Dendritic cell treated with granulocyte-macrophage colony-stimulating factor and Interleukin-4, amounts not matched to agents 40 ng/mL and 50 ng/mL, for 4 days (primary cell): ENCODE results near the gene FAM184B.
"Not testable (repeated sequence)": the region's sequence is repeated elsewhere in the genome, so short reads cannot be mapped to it uniquely, and the experiment has no call there.

ENCODE experiments used
- H3K27ac Mint-ChIP-seq: one replicate; pipeline ENCODE4 v1.8.0; 2022; ENCODE audit warnings: mild to moderate bottlenecking, mixed read lengths
- H3K27me3 Mint-ChIP-seq: one replicate; pipeline ENCODE4 v1.8.0; 2022; ENCODE audit warnings: mild to moderate bottlenecking, mixed read lengths
- H3K36me3 Mint-ChIP-seq: one replicate; pipeline ENCODE4 v1.8.0; 2022; ENCODE audit warnings: low read depth, mixed read lengths
- H3K4me1 Mint-ChIP-seq: one replicate; pipeline ENCODE4 v1.8.0; 2022; ENCODE audit warnings: low read depth, mixed read lengths
- H3K4me3 Mint-ChIP-seq: one replicate; pipeline ENCODE4 v1.8.0; 2022; ENCODE audit warnings: mild to moderate bottlenecking, moderate library complexity, mixed read lengths
- H3K9me3 Mint-ChIP-seq: one replicate; pipeline ENCODE4 v1.8.0; 2022; ENCODE audit warnings: mixed read lengths
- intact Hi-C: fragments of 100-400 bp; cut with micrococcal nuclease; formaldehyde crosslinking; loops from one replicate; pipeline ENCODE4 v1.15.0; 2022

Gene FAM184B

GRCh38 chr4:17701882-17702281 is 79.5 kb downstream of the FAM184B start:
- Mint-ChIP-seq H3K36me3 (no peaks in the 10 kb centered on the region), H3K9me3 (peaks cover 16% of the 10 kb centered on the region)

GRCh38 chr4:17701138-17701839 is 80.1 kb downstream of the FAM184B start:
- Mint-ChIP-seq H3K4me1 (no peaks in the 10 kb centered on the region), H3K4me3 (no peak overlapping the region), H3K36me3 (no peaks in the 10 kb centered on the region), H3K27ac (no peak overlapping the region), H3K27me3 (no peaks in the 10 kb centered on the region), H3K9me3 (peaks cover 16% of the 10 kb centered on the region)
- intact Hi-C loops, result no loop called here

More at GRCh38 chr4:17701882-17702281, 79.5 kb downstream of the FAM184B start:
- intact Hi-C loops, result no loop called here
- Mint-ChIP-seq H3K27me3 (no peaks in the 10 kb centered on the region), H3K4me3 (no peak overlapping the region), H3K27ac (no peak overlapping the region), H3K4me1 (no peaks in the 10 kb centered on the region)

- no peak overlapping the region for H3K4me3 Mint-ChIP-seq
- peaks cover 16% of the 10 kb centered on the region for H3K9me3 Mint-ChIP-seq
- H3K36me3 Mint-ChIP-seq, result no peaks in the 10 kb centered on the region
- no peak overlapping the region for H3K27ac Mint-ChIP-seq
- intact Hi-C loops, result no loop called here
- no peaks in the 10 kb centered on the region for H3K4me1 Mint-ChIP-seq
- no peaks in the 10 kb centered on the region for H3K27me3 Mint-ChIP-seq
These were observed 82.0 kb downstream of the FAM184B start for GRCh38 chr4:17699380-17699779.

GRCh38 chr4:17698116-17698515 is 83.3 kb downstream of the FAM184B start:
- Mint-ChIP-seq H3K36me3 (no peaks in the 10 kb centered on the region), H3K9me3 (peaks cover 16% of the 10 kb centered on the region), H3K4me1 (no peaks in the 10 kb centered on the region), H3K27ac (no peak overlapping the region), H3K27me3 (no peaks in the 10 kb centered on the region), H3K4me3 (no peak overlapping the region)
- intact Hi-C loops, result no loop called here

- H3K4me1 Mint-ChIP-seq, result no peaks in the 10 kb centered on the region
- no peak overlapping the region for H3K27ac Mint-ChIP-seq
- H3K36me3 Mint-ChIP-seq, result no peaks in the 10 kb centered on the region
- peaks cover 16% of the 10 kb centered on the region for H3K9me3 Mint-ChIP-seq
- no peak overlapping the region for H3K4me3 Mint-ChIP-seq
- H3K27me3 Mint-ChIP-seq, result no peaks in the 10 kb centered on the region
- intact Hi-C loops, result no loop called here
These were observed 86.1 kb downstream of the FAM184B start for GRCh38 chr4:17695341-17695740.

GRCh38 chr4:17694552-17694951 is 86.9 kb downstream of the FAM184B start:
- H3K27me3 Mint-ChIP-seq, result peaks cover 2% of the 10 kb centered on the region
- no peaks in the 10 kb centered on the region for H3K36me3 Mint-ChIP-seq
- peaks cover 10% of the 10 kb centered on the region for H3K9me3 Mint-ChIP-seq
- H3K27ac Mint-ChIP-seq, result no peak overlapping the region
- no peak overlapping the region for H3K4me3 Mint-ChIP-seq
- H3K4me1 Mint-ChIP-seq, result no peaks in the 10 kb centered on the region
- intact Hi-C loops, result no loop called here

GRCh38 chr4:17690898-17691297 is 90.5 kb downstream of the FAM184B start:
- H3K9me3 Mint-ChIP-seq, result no peaks in the 10 kb centered on the region
- H3K27ac Mint-ChIP-seq, result no peak overlapping the region
- intact Hi-C loops, result no loop called here
- no peaks in the 10 kb centered on the region for H3K4me1 Mint-ChIP-seq
- H3K36me3 Mint-ChIP-seq, result no peaks in the 10 kb centered on the region
- peaks cover 2% of the 10 kb centered on the region for H3K27me3 Mint-ChIP-seq
- no peak overlapping the region for H3K4me3 Mint-ChIP-seq

GRCh38 chr4:17690135-17690534 is 91.3 kb downstream of the FAM184B start:
- Mint-ChIP-seq H3K36me3 (no peaks in the 10 kb centered on the region), H3K4me1 (no peaks in the 10 kb centered on the region), H3K4me3 (no peak overlapping the region), H3K9me3 (no peaks in the 10 kb centered on the region), H3K27ac (no peak overlapping the region), H3K27me3 (peaks cover 2% of the 10 kb centered on the region)
- intact Hi-C loops, result no loop called here

- Mint-ChIP-seq H3K27ac (no peak overlapping the region), H3K27me3 (peaks cover 2% of the 10 kb centered on the region), H3K4me3 (no peak overlapping the region), H3K36me3 (no peaks in the 10 kb centered on the region), H3K4me1 (no peaks in the 10 kb centered on the region), H3K9me3 (no peaks in the 10 kb centered on the region)
- intact Hi-C loops, result no loop called here
These were observed 93.4 kb downstream of the FAM184B start for GRCh38 chr4:17688011-17688441.

- H3K4me3 Mint-ChIP-seq, result no peak overlapping the region
- H3K27me3 Mint-ChIP-seq, result peaks cover 2% of the 10 kb centered on the region
- H3K27ac Mint-ChIP-seq, result no peak overlapping the region
- intact Hi-C loops, result no loop called here
- H3K36me3 Mint-ChIP-seq, result no peaks in the 10 kb centered on the region
- H3K9me3 Mint-ChIP-seq, result no peaks in the 10 kb centered on the region
- H3K4me1 Mint-ChIP-seq, result no peaks in the 10 kb centered on the region
These were observed 94.1 kb downstream of the FAM184B start for GRCh38 chr4:17687237-17687857.

- H3K4me1 Mint-ChIP-seq, H3K9me3 Mint-ChIP-seq, intact Hi-C loops, H3K4me3 Mint-ChIP-seq, H3K27ac Mint-ChIP-seq, H3K36me3 Mint-ChIP-seq, H3K27me3 Mint-ChIP-seq: not testable (repeated sequence)
These were observed 96.8 kb downstream of the FAM184B start for GRCh38 chr4:17684648-17685047.

- no peaks in the 10 kb centered on the region for H3K4me1 Mint-ChIP-seq
- H3K27me3 Mint-ChIP-seq, result no peaks in the 10 kb centered on the region
- intact Hi-C loops, result no loop called here
- peaks cover 9% of the 10 kb centered on the region for H3K9me3 Mint-ChIP-seq
- H3K36me3 Mint-ChIP-seq, result no peaks in the 10 kb centered on the region
- no peak overlapping the region for H3K4me3 Mint-ChIP-seq
- no peak overlapping the region for H3K27ac Mint-ChIP-seq
These were observed 99.2 kb downstream of the FAM184B start for GRCh38 chr4:17682222-17682566.

- H3K27ac Mint-ChIP-seq, result no peak overlapping the region
- peaks cover 9% of the 10 kb centered on the region for H3K9me3 Mint-ChIP-seq
- no peak overlapping the region for H3K4me3 Mint-ChIP-seq
These were observed 99.9 kb downstream of the FAM184B start for GRCh38 chr4:17681281-17682221.

More at GRCh38 chr4:17681281-17682221, 99.9 kb downstream of the FAM184B start:
- intact Hi-C loops, result no loop called here
- Mint-ChIP-seq H3K4me1 (no peaks in the 10 kb centered on the region), H3K36me3 (no peaks in the 10 kb centered on the region), H3K27me3 (no peaks in the 10 kb centered on the region)
